Measurements from ENCODE around the gene COL10A1. TPM values are rescaled to one million over a fixed set of nuclear protein-coding genes. Genes with fewer than 3 reads are reported as not detected.
A peak's percentile ranks its signal among the peaks of the same experiment; 100 is the strongest.

Gene COL10A1
- total RNA-seq, 1 donor from 2014 or later, result not detected

GRCh38 chr6:116105247-116105646, 20.7 kb downstream of the COL10A1 start:
- Mint-ChIP-seq H3K27me3 (ENCODE audit: insufficient read depth, low read depth) (peaks cover 4% of the 10 kb centered on the region), H3K27ac (no peak overlapping the region), H3K4me1 (peaks cover 17% of the 10 kb centered on the region), H3K4me3 (no peak overlapping the region), H3K9me3 (no peaks in the 10 kb centered on the region), H3K36me3 (peaks cover 7% of the 10 kb centered on the region)
- no peak for DNase-seq (ENCODE audit: low spot score)
- H4K20me1 ChIP-seq (ENCODE audit: low read depth), result no peaks in the 10 kb centered on the region
- peaks cover 28% of the 10 kb centered on the region for H3F3A ChIP-seq (ENCODE audit: low read depth)
- H3K36me3 ChIP-seq, result no peaks in the 10 kb centered on the region
- no peak overlapping the region for H3K9ac ChIP-seq
- H2AFZ ChIP-seq (replicated peaks), result no peak overlapping the region
- H3K27ac ChIP-seq, result no peak overlapping the region
- H3K9me3 ChIP-seq (ENCODE audit: low read depth), result no peaks in the 10 kb centered on the region
- H3K79me2 ChIP-seq (ENCODE audit: low read depth), result peaks cover 59% of the 10 kb centered on the region
- peaks cover 52% of the 10 kb centered on the region for H3K4me1 ChIP-seq
- no peaks in the 10 kb centered on the region for H3K27me3 ChIP-seq
- TF ChIP-seq EZH2phosphoT487 (IDR thresholded peaks at IDR 0.05) (no peak), EZH2 (IDR thresholded peaks at IDR 0.05) (no peak), CTCF (IDR thresholded peaks at IDR 0.05) (no peak)
- no peak overlapping the region for H3K4me3 ChIP-seq
- H3K4me2 ChIP-seq, result peak overlapping the region; percentile 30

GRCh38 chr6:116104636-116105035, 21.3 kb downstream of the COL10A1 start:
- H3K4me2 ChIP-seq, result peak overlapping the region; percentile 36
- Mint-ChIP-seq H3K4me3 (no peak overlapping the region), H3K4me1 (peaks cover 20% of the 10 kb centered on the region), H3K27ac (no peak overlapping the region), H3K27me3 (ENCODE audit: insufficient read depth, low read depth) (peaks cover 4% of the 10 kb centered on the region), H3K36me3 (peaks cover 5% of the 10 kb centered on the region), H3K9me3 (no peaks in the 10 kb centered on the region)
- DNase-seq (ENCODE audit: low spot score), result no peak
- no peak overlapping the region for H3K4me3 ChIP-seq
- H3K27ac ChIP-seq, result no peak overlapping the region
- H2AFZ ChIP-seq (replicated peaks), result no peak overlapping the region
- peaks cover 33% of the 10 kb centered on the region for H3F3A ChIP-seq (ENCODE audit: low read depth)
- no peaks in the 10 kb centered on the region for H3K36me3 ChIP-seq
- H3K9ac ChIP-seq, result no peak overlapping the region
- peaks cover 52% of the 10 kb centered on the region for H3K4me1 ChIP-seq
- H3K79me2 ChIP-seq (ENCODE audit: low read depth), result peaks cover 59% of the 10 kb centered on the region
- H3K9me3 ChIP-seq (ENCODE audit: low read depth), result no peaks in the 10 kb centered on the region
- TF ChIP-seq CTCF (IDR thresholded peaks at IDR 0.05) (no peak), EZH2phosphoT487 (IDR thresholded peaks at IDR 0.05) (no peak), EZH2 (IDR thresholded peaks at IDR 0.05) (no peak)
- H3K27me3 ChIP-seq, result peaks cover 6% of the 10 kb centered on the region
- no peaks in the 10 kb centered on the region for H4K20me1 ChIP-seq (ENCODE audit: low read depth)

GRCh38 chr6:116102873-116103272, 23.1 kb downstream of the COL10A1 start:
- Histone ChIP-seq H4K20me1 (ENCODE audit: low read depth) (no peaks in the 10 kb centered on the region), H3K27ac (no peak overlapping the region), H3K4me3 (no peak overlapping the region), H3K4me1 (peaks cover 52% of the 10 kb centered on the region), H3F3A (ENCODE audit: low read depth) (peaks cover 33% of the 10 kb centered on the region), H3K79me2 (ENCODE audit: low read depth) (peaks cover 59% of the 10 kb centered on the region), H3K9ac (no peak overlapping the region), H2AFZ (replicated peaks) (no peak overlapping the region), H3K9me3 (ENCODE audit: low read depth) (no peaks in the 10 kb centered on the region), H3K27me3 (peaks cover 7% of the 10 kb centered on the region), H3K4me2 (peak overlapping the region; percentile 87), H3K36me3 (no peaks in the 10 kb centered on the region)
- no peak overlapping the region for H3K4me3 Mint-ChIP-seq
- TF ChIP-seq CTCF (IDR thresholded peaks at IDR 0.05), result no peak
- TF ChIP-seq EZH2phosphoT487 (IDR thresholded peaks at IDR 0.05), result no peak
- TF ChIP-seq EZH2 (IDR thresholded peaks at IDR 0.05), result no peak
- peaks cover 4% of the 10 kb centered on the region for H3K27me3 Mint-ChIP-seq (ENCODE audit: insufficient read depth, low read depth)
- H3K9me3 Mint-ChIP-seq, result no peaks in the 10 kb centered on the region
- H3K36me3 Mint-ChIP-seq, result peaks cover 5% of the 10 kb centered on the region
- DNase-seq (ENCODE audit: low spot score), result no peak
- H3K4me1 Mint-ChIP-seq, result peaks cover 20% of the 10 kb centered on the region
- no peak overlapping the region for H3K27ac Mint-ChIP-seq

All from neural progenitor cell (in vitro differentiated cells).